CD4-positive, CD25-positive, alpha-beta regulatory T cell (primary cell): Measurements from ENCODE around the gene GALNT16. TPM values are rescaled to one million over a fixed set of nuclear protein-coding genes. Genes with fewer than 3 reads are reported as not detected.
A peak's percentile ranks its signal among the peaks of the same experiment; 100 is the strongest.

Experiments
- ATAC-seq, 2 donors: fragments of 150-1000 bp; cut with Tn5 transposase; one replicate each; pipeline ENCODE4 v1.10.0; 2021; ENCODE audit warnings: low read depth in 2 of 2, moderate number of reproducible peaks in 2 of 2, moderate library complexity in 1 of 2
- DNase-seq, 3 donors: peaks; one replicate each; pipeline versions ENCODE4 v3.0.0 to v3.0.0-alpha.2; 2012 to 2022; ENCODE audit warnings: mixed read lengths in 1 of 3
- H3K27ac ChIP-seq: one replicate; pipeline ENCODE4 v1.7.0; 2013; ENCODE audit warnings: mild to moderate bottlenecking, low read length; ENCODE audit not compliant: insufficient read depth, poor library complexity, severe bottlenecking
- H3K27me3 ChIP-seq: one replicate; pipeline ENCODE4 v1.7.0; 2013; ENCODE audit warnings: low read length; ENCODE audit not compliant: control insufficient read depth, insufficient read depth
- H3K36me3 ChIP-seq: one replicate; pipeline ENCODE4 v1.7.0; 2013; ENCODE audit warnings: mild to moderate bottlenecking, low read length, moderate library complexity; ENCODE audit not compliant: control insufficient read depth, insufficient read depth
- H3K4me1 ChIP-seq: 2 replicates; pipeline ENCODE4 v1.7.0; 2013; ENCODE audit warnings: mild to moderate bottlenecking, low read length; ENCODE audit not compliant: insufficient read depth, control insufficient read depth, poor library complexity, severe bottlenecking
- H3K4me3 ChIP-seq: one replicate; pipeline ENCODE4 v1.7.0; 2013; ENCODE audit warnings: low read depth, mild to moderate bottlenecking, low read length, moderate library complexity
- H3K9me3 ChIP-seq, 2 experiments: 1 replicate in 1 of 2; 2 replicates in 1 of 2; pipeline ENCODE4 v1.7.0; 2013; ENCODE audit warnings: low read length in 2 of 2, mild to moderate bottlenecking in 1 of 2, moderate library complexity in 1 of 2; ENCODE audit not compliant: control insufficient read depth in 2 of 2
- H3K27ac Mint-ChIP-seq, 3 donors: one replicate each; pipeline ENCODE4 v1.8.0; 2020 to 2022; ENCODE audit warnings: mild to moderate bottlenecking in 3 of 3, mixed read lengths in 3 of 3, moderate library complexity in 2 of 3
- H3K27me3 Mint-ChIP-seq: one replicate; pipeline ENCODE4 v1.8.0; 2022; ENCODE audit warnings: mild to moderate bottlenecking, mixed read lengths
- H3K36me3 Mint-ChIP-seq: one replicate; pipeline ENCODE4 v1.8.0; 2020; ENCODE audit warnings: mixed read lengths
- H3K4me1 Mint-ChIP-seq, 4 donors: one replicate each; pipeline ENCODE4 v1.8.0; 2020 to 2022; ENCODE audit warnings: mixed read lengths in 4 of 4, mild to moderate bottlenecking in 1 of 4
- H3K4me3 Mint-ChIP-seq, 4 donors: one replicate each; pipeline ENCODE4 v1.8.0; 2020 to 2022; ENCODE audit warnings: mild to moderate bottlenecking in 4 of 4, mixed read lengths in 4 of 4, moderate library complexity in 3 of 4
- H3K9me3 Mint-ChIP-seq, 7 donors: one replicate each; pipeline ENCODE4 v1.8.0; 2020 to 2022; ENCODE audit warnings: mixed read lengths in 7 of 7, mild to moderate bottlenecking in 3 of 7, moderate library complexity in 2 of 7
- polyA plus RNA-seq, 4 donors: library from polyadenylated mRNA; unstranded; fragments of 300-500 nt; fragmentation: Illumina TruSeq; gene quantifications; one replicate each; pipeline ENCODE4 v1.2.3, GENCODE V29; 2021
- total RNA-seq: library from RNA; stranded (reverse); gene quantifications from one replicate; pipeline ENCODE4 v1.2.3, GENCODE V29; 2022

Gene GALNT16
- total and polyA plus RNA-seq, 5 donors from 2014 or later, result 0.05 TPM; not detected in 4

GRCh38 chr14:69398053-69398817 lies 138.3 kb downstream of the GALNT16 start, which contains the start of the genes ERH and SLC39A9:
TSS of gene ERH (minus strand) at chr14:69398299. CDS start at chr14:69398233, 66 bp downstream.
TSS of gene SLC39A9 (plus strand) at chr14:69398692. CDS start at chr14:69399370, 678 bp downstream.
- H3K27ac Mint-ChIP-seq, result peak within 1 kb of the TSS; percentile 98 to 100 (median 100)
- H3K27ac ChIP-seq, result peak within 1 kb of the TSS; percentile 95
- ATAC-seq (peak; percentile 86 to 89), DNase-seq (peak; percentile 94 to 98 (median 97))
- peaks cover 28% of the 10 kb centered on the region for H3K36me3 Mint-ChIP-seq
- peaks cover 41 to 89% (median 59%) of the 10 kb centered on the region in 4 donors for H3K4me1 Mint-ChIP-seq
- H3K36me3 ChIP-seq, result peaks cover 27% of the 10 kb centered on the region
- peak within 1 kb of the TSS; percentile 94 to 96 (median 95) for H3K4me3 Mint-ChIP-seq
- H3K9me3 Mint-ChIP-seq, result no peaks in the 10 kb centered on the region
- H3K4me3 ChIP-seq, result peak within 1 kb of the TSS; percentile 100
- peaks cover 64% of the 10 kb centered on the region for H3K4me1 ChIP-seq
- no peaks in the 10 kb centered on the region for H3K9me3 ChIP-seq
- no peaks in the 10 kb centered on the region for H3K27me3 Mint-ChIP-seq
- H3K27me3 ChIP-seq, result no peaks in the 10 kb centered on the region

GRCh38 chr14:69398818-69399210 lies 138.9 kb downstream of the GALNT16 start:
- peak in 1 of 2 donors; percentile 1 for ATAC-seq

DNA sequence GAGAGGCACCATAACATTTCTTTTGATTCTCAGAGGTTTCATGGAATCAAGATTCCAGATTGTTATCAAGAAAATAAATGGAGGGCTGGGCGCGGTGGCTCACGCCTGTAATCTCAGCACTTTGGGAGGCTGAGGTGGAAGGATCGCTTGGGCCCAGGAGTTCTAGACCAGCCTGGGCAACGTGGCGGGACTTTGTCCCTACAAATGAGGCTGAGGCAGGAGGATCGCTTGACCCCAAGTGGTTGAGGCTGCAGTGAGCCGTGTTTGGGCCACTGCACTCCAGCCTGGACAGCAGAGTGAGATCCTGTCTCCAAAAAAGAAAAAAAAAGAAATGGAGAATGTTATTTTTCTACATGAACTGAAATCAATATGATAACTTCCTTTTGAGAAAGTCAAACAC lies 139.8 kb downstream of the GALNT16 start:
- no peaks in the 10 kb centered on the region for H3K27me3 Mint-ChIP-seq
- no peaks in the 10 kb centered on the region for H3K9me3 Mint-ChIP-seq
- peak overlapping the region; percentile 98 to 100 (median 100) for H3K27ac Mint-ChIP-seq
- peak overlapping the region; percentile 94 to 96 (median 95) for H3K4me3 Mint-ChIP-seq
- no peaks in the 10 kb centered on the region for H3K9me3 ChIP-seq
- H3K4me1 Mint-ChIP-seq, result peaks cover 37 to 88% (median 54%) of the 10 kb centered on the region in 4 donors
- peaks cover 52% of the 10 kb centered on the region for H3K4me1 ChIP-seq
- H3K36me3 ChIP-seq, result peaks cover 15% of the 10 kb centered on the region
- no peak overlapping the region for H3K27ac ChIP-seq
- ATAC-seq (no peak), DNase-seq (no peak)
- H3K4me3 ChIP-seq, result peak overlapping the region; percentile 100
- H3K27me3 ChIP-seq, result no peaks in the 10 kb centered on the region
- H3K36me3 Mint-ChIP-seq, result peaks cover 24% of the 10 kb centered on the region

More at GRCh38 chr14:69398818-69399210, 138.9 kb downstream of the GALNT16 start:
- no peaks in the 10 kb centered on the region for H3K9me3 ChIP-seq
- peak overlapping the region; percentile 94 to 96 (median 95) for H3K4me3 Mint-ChIP-seq
- H3K27me3 ChIP-seq, result no peaks in the 10 kb centered on the region
- no peaks in the 10 kb centered on the region for H3K9me3 Mint-ChIP-seq
- peaks cover 61% of the 10 kb centered on the region for H3K4me1 ChIP-seq
- peak overlapping the region; percentile 98 to 100 (median 100) for H3K27ac Mint-ChIP-seq
- H3K4me1 Mint-ChIP-seq, result peaks cover 36 to 87% (median 57%) of the 10 kb centered on the region in 4 donors
- no peak for DNase-seq
- peaks cover 22% of the 10 kb centered on the region for H3K36me3 Mint-ChIP-seq
- peak overlapping the region; percentile 95 for H3K27ac ChIP-seq
- peaks cover 21% of the 10 kb centered on the region for H3K36me3 ChIP-seq
- H3K4me3 ChIP-seq, result peak overlapping the region; percentile 100
- H3K27me3 Mint-ChIP-seq, result no peaks in the 10 kb centered on the region

GRCh38 chr14:69400154-69400553 lies 140.2 kb downstream of the GALNT16 start:
- Histone ChIP-seq H3K27me3 (no peaks in the 10 kb centered on the region), H3K4me1 (peaks cover 49% of the 10 kb centered on the region), H3K27ac (no peak overlapping the region), H3K9me3 (no peaks in the 10 kb centered on the region), H3K4me3 (peak overlapping the region; percentile 100), H3K36me3 (peaks cover 15% of the 10 kb centered on the region)
- H3K27ac Mint-ChIP-seq, result peak overlapping the region in 1 of 3 donors; percentile 100
- DNase-seq (no peak), ATAC-seq (no peak)
- H3K9me3 Mint-ChIP-seq, result no peaks in the 10 kb centered on the region
- no peaks in the 10 kb centered on the region for H3K27me3 Mint-ChIP-seq
- H3K36me3 Mint-ChIP-seq, result peaks cover 22% of the 10 kb centered on the region
- H3K4me1 Mint-ChIP-seq, result peaks cover 37 to 86% (median 53%) of the 10 kb centered on the region in 4 donors
- H3K4me3 Mint-ChIP-seq, result peak overlapping the region; percentile 94 to 96 (median 95)

GRCh38 chr14:69401841-69402240 lies 141.9 kb downstream of the GALNT16 start:
- Histone ChIP-seq H3K9me3 (no peaks in the 10 kb centered on the region), H3K27ac (no peak overlapping the region), H3K4me1 (peaks cover 35% of the 10 kb centered on the region), H3K36me3 (peaks cover 7% of the 10 kb centered on the region), H3K4me3 (peak overlapping the region; percentile 100), H3K27me3 (no peaks in the 10 kb centered on the region)
- no peaks in the 10 kb centered on the region for H3K27me3 Mint-ChIP-seq
- no peak overlapping the region for H3K27ac Mint-ChIP-seq
- H3K4me3 Mint-ChIP-seq, result peak overlapping the region in 1 of 4 donors; percentile 95
- peaks cover 13% of the 10 kb centered on the region for H3K36me3 Mint-ChIP-seq
- H3K9me3 Mint-ChIP-seq, result no peaks in the 10 kb centered on the region
- DNase-seq, result no peak
- H3K4me1 Mint-ChIP-seq, result peaks cover 26 to 75% (median 39%) of the 10 kb centered on the region in 4 donors
- ATAC-seq, result no peak

- Mint-ChIP-seq H3K9me3 (no peaks in the 10 kb centered on the region), H3K36me3 (peaks cover 21% of the 10 kb centered on the region), H3K4me3 (peak overlapping the region in 1 of 4 donors; percentile 23), H3K27ac (no peak overlapping the region), H3K27me3 (no peaks in the 10 kb centered on the region), H3K4me1 (peaks cover 33 to 67% (median 39%) of the 10 kb centered on the region in 4 donors)
- no peak overlapping the region for H3K27ac ChIP-seq
- no peak overlapping the region for H3K4me3 ChIP-seq
- ATAC-seq, result no peak
- no peak for DNase-seq
- peaks cover 10% of the 10 kb centered on the region for H3K36me3 ChIP-seq
- peaks cover 19% of the 10 kb centered on the region for H3K4me1 ChIP-seq
- no peaks in the 10 kb centered on the region for H3K9me3 ChIP-seq
- no peaks in the 10 kb centered on the region for H3K27me3 ChIP-seq
Observed at GRCh38 chr14:69404478-69404877, 144.5 kb downstream of the GALNT16 start.

DNA sequence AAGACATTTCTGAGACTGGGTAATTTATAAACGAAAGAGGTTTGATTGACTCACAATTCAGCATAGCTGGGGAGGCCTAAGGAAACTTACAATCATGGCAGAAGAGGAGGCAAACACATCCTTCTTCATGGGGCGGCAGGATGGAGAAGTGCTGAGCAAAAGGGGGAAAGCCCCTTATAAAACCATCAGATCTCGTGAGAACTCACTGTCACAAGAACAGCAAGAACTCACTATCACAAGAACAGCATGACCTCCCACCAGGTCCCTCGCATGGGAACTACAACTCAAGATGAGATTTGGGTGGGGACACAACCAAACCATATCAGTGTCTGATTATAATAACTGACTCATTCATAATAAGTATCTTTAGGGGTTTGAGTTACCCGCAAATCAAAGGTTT lies 144.9 kb downstream of the GALNT16 start:
- Mint-ChIP-seq H3K4me3 (peak overlapping the region in 1 of 4 donors; percentile 23), H3K9me3 (no peaks in the 10 kb centered on the region), H3K27me3 (no peaks in the 10 kb centered on the region), H3K27ac (no peak overlapping the region), H3K4me1 (peaks cover 33 to 63% (median 40%) of the 10 kb centered on the region in 4 donors), H3K36me3 (peaks cover 21% of the 10 kb centered on the region)
- DNase-seq (no peak), ATAC-seq (no peak)
- H3K27me3 ChIP-seq, result no peaks in the 10 kb centered on the region
- H3K4me3 ChIP-seq, result no peak overlapping the region
- H3K36me3 ChIP-seq, result peaks cover 10% of the 10 kb centered on the region
- H3K4me1 ChIP-seq, result peaks cover 15% of the 10 kb centered on the region
- no peaks in the 10 kb centered on the region for H3K9me3 ChIP-seq
- no peak overlapping the region for H3K27ac ChIP-seq
